Small intestine (tissue), 7 donors: ENCODE measurements around the gene CCL20. TPM values are rescaled to one million over a fixed set of nuclear protein-coding genes. Genes with fewer than 3 reads are reported as not detected.

Experiments used
- DNase-seq, 2 donors: peaks; one replicate each; pipeline versions ENCODE4 v3.0.0 to v3.0.0-alpha.2; 2013
- FAIRE-seq: peaks from 2 replicates; lab custom pipeline; 2012; peaks lifted over from hg19 to GRCh38; lab: Jason Lieb, UNC
- H3K27ac ChIP-seq, 3 donors: one replicate each; pipeline ENCODE4 v1.5.1; 2013; ENCODE audit warnings: low read length in 2 of 3, mild to moderate bottlenecking in 2 of 3, control low read depth in 1 of 3, inconsistent platforms in 1 of 3, low read depth in 1 of 3, moderate library complexity in 1 of 3
- H3K27me3 ChIP-seq, 3 donors: one replicate each; pipeline ENCODE4 v1.6.1; 2013; ENCODE audit warnings: low read length in 3 of 3, inconsistent platforms in 1 of 3; ENCODE audit not compliant: control insufficient read depth in 3 of 3, insufficient read depth in 3 of 3
- H3K36me3 ChIP-seq, 3 donors: one replicate each; pipeline ENCODE4 v1.6.1; 2013; ENCODE audit warnings: low read length in 3 of 3, inconsistent platforms in 1 of 3, low read depth in 1 of 3, mild to moderate bottlenecking in 1 of 3, moderate library complexity in 1 of 3; ENCODE audit not compliant: control insufficient read depth in 3 of 3, insufficient read depth in 2 of 3
- H3K4me1 ChIP-seq, 3 donors: one replicate each; pipeline ENCODE4 v1.6.1; 2013; ENCODE audit warnings: low read length in 2 of 3, inconsistent platforms in 1 of 3, low read depth in 1 of 3, mild to moderate bottlenecking in 1 of 3, moderate library complexity in 1 of 3; ENCODE audit not compliant: control insufficient read depth in 3 of 3, insufficient read depth in 2 of 3
- H3K4me3 ChIP-seq, 3 donors: one replicate each; pipeline ENCODE4 v1.5.1; 2013; ENCODE audit warnings: low read length in 3 of 3, control low read depth in 1 of 3, inconsistent platforms in 1 of 3, low read depth in 1 of 3, mild to moderate bottlenecking in 1 of 3, moderate library complexity in 1 of 3
- H3K9me3 ChIP-seq, 2 donors: one replicate each; pipeline ENCODE4 v1.6.1; 2013; ENCODE audit warnings: low read depth in 1 of 2, low read length in 1 of 2; ENCODE audit not compliant: control insufficient read depth in 2 of 2, insufficient read depth in 1 of 2
- WGBS, 3 donors: extraction: QIAGEN DNeasy Blood & Tissue Kit; methylation state at CpG; one replicate each; pipeline ENCODE4 v1.1.7; 2013; 5-methylcytosine and 5-hydroxymethylcytosine counted together
- polyA plus RNA-seq, 4 donors: library from polyadenylated mRNA; stranded (reverse) in 3 of 4; unstranded in 1 of 4; fragments of 200-250 nt in 3 of 4; fragments of 120-200 nt in 1 of 4; gene quantifications; one replicate each; pipeline versions ENCODE4 v1.2.1 to v1.2.3, GENCODE V29; 2013
- donor health status: healthy with polysubstance abuse.
- donor health status: control.
- donor health status: control.
- donor health status: Bipolar disorder and iron deficiency.
- donor health status: healthy.

The CCL20 gene
- polyA plus RNA-seq, 4 donors = 9.6 to 15.9 (median 11.3) TPM

DNA sequence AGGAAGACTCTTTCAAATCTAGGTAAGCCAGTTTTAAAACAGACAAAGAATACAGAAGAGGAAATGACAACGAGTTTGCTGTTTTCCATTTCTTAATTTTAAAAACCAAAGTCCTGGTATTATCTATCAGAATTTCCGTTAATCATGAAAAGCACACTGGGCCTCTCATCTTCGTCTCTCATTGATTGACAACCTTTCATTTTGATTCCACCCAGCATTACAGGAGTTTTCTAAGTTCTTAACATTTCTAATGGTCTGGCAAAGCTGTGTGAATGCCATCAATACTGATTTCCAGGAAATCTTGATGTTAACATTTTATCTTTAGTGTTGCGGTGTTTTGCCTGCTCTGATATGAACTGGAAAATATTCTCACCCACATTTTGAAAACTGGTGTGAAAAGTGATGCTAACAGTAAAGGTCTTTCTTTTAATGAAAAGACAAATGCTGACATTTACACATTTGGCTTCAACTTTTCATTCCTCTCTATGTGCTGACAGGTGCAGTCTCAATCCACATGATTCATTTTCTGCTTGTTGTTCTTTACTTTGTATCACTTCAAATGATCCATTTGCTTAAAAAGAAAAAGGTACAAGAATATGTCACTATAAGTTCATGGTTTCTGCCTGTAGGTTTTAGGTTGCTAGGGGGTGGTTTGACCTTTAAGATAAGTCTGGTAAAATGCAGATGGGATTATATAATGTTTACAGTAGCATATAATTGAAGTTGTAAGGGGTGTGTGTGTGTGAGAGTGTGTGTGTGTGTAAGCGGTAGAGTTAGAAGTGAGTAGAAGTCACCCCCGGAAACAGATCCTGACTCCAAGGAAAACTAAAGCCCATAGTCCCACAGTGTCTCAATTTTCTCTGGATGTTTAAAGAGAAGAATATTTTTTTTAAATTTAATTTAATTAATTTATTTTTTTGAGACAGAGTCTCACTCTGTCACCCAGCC is 38.5 kb upstream of the CCL20 start:
- no peak overlapping the region for H3K27ac ChIP-seq
- H3K27me3 ChIP-seq = no peaks in the 10 kb centered on the region
- H3K4me3 ChIP-seq = no peak overlapping the region
- 29 to 63% (median 53%) methylated on average over 6 of the region's 6 CpGs for WGBS, 3 donors
- peaks cover 0 to 8% (median 0%) of the 10 kb centered on the region in 3 donors for H3K4me1 ChIP-seq
- DNase-seq (peak in 1 of 2 donors; percentile 23), FAIRE-seq (no peak)
- H3K9me3 ChIP-seq = no peaks in the 10 kb centered on the region
- H3K36me3 ChIP-seq = no peaks in the 10 kb centered on the region

DNA sequence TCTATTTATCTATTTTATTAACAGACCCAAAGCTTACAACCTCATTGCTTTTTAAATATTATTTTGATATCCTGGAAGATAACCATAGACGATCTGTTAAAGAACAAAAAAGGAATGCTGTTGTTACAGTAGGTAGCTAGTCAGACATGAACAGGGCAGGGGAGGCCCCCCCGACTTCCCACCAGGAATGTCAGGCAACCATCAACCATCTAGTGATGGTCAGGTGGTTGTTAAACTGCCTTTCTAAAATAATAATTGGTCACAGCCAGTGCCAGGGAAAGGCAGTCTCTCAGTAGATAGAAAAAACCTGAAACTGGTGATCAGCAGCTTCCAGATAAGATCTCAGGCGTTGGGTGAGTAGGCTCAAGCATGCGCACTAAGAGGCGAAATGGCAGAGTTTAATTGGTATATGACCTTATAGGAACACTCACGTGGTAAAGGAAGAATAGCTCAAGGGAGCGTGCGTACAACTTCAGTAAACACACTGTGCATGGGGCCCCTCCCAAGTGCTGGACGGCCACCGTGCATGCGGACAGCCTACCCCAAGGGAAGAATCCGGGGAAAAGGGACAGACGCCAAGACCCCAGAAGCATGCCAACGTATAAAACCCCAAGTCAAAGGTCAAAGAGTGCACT is 32.5 kb upstream of the CCL20 start:
- no peaks in the 10 kb centered on the region for H3K36me3 ChIP-seq
- no peak for FAIRE-seq
- 9 to 56% (median 44%) methylated on average over 14 of the region's 14 CpGs for WGBS, 3 donors
- peaks cover 0 to under 1% (median 0%) of the 10 kb centered on the region in 3 donors for H3K27me3 ChIP-seq
- H3K9me3 ChIP-seq = no peaks in the 10 kb centered on the region
- peaks cover 0 to 14% (median 7%) of the 10 kb centered on the region in 3 donors for H3K4me1 ChIP-seq
- H3K4me3 ChIP-seq = no peak overlapping the region
- DNase-seq = peak; percentile 87 to 94
- peak overlapping the region; percentile 47 to 82 (median 51) for H3K27ac ChIP-seq

DNA sequence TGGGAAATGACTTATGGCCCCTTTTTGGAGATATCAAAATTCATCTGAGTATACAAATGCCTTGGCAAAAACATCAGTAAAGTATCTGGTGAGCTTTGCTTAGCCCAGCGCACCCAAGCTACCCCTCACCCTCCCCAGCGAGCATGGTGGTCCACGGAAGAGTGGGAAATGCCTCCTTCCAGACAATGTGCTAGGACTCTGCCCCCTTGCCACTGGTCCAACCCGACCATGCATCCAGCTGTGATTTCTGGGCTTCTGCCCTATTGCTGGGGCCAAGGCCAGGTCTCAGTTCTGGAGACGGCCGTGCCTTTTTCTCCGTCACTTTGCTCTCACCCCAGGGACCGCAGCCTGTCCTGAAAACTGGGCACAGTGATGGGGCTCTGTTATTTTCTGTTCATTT is 31.8 kb upstream of the CCL20 start:
- H3K36me3 ChIP-seq = no peaks in the 10 kb centered on the region
- DNase-seq = no peak
- WGBS, 3 donors = 71 to 77% (median 75%) methylated on average over 8 of the region's 8 CpGs
- peaks cover 0 to 2% (median 0%) of the 10 kb centered on the region in 3 donors for H3K27me3 ChIP-seq
- H3K4me1 ChIP-seq = peaks cover 0 to 16% (median 7%) of the 10 kb centered on the region in 3 donors
- H3K27ac ChIP-seq = peak overlapping the region in 2 of 3 donors; percentile 21 to 33
- H3K9me3 ChIP-seq = no peaks in the 10 kb centered on the region
- no peak overlapping the region for H3K4me3 ChIP-seq
- FAIRE-seq = no peak

DNA sequence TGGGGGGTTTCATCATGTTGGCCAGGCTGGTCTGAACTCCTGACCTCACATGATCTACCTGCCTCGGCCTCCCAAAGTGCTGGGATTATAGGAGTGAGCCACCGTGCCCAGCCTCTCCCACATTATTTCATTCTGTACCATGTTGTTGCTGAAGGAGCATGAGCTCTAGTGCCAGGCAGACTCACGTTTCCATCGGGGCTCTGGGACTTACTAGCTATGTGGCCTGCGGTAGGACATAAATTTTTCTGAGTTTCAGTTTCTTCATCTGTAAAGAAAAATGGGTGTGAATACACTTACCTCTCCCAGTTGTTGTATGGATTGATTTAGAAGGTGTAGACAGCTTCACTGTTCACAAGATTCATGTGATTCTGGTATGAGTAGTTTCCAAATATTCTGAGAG is 30.8 kb upstream of the CCL20 start:
- Histone ChIP-seq H3K27ac (peak overlapping the region in 1 of 3 donors; percentile 65), H3K4me1 (peaks cover 0 to 16% (median 7%) of the 10 kb centered on the region in 3 donors), H3K9me3 (no peaks in the 10 kb centered on the region), H3K36me3 (no peaks in the 10 kb centered on the region), H3K4me3 (no peak overlapping the region), H3K27me3 (peaks cover 0 to 2% (median 0%) of the 10 kb centered on the region in 3 donors)
- DNase-seq (no peak), FAIRE-seq (no peak)
- WGBS, 3 donors = 69 to 82% (median 81%) methylated on average over 5 of the region's 5 CpGs

DNA sequence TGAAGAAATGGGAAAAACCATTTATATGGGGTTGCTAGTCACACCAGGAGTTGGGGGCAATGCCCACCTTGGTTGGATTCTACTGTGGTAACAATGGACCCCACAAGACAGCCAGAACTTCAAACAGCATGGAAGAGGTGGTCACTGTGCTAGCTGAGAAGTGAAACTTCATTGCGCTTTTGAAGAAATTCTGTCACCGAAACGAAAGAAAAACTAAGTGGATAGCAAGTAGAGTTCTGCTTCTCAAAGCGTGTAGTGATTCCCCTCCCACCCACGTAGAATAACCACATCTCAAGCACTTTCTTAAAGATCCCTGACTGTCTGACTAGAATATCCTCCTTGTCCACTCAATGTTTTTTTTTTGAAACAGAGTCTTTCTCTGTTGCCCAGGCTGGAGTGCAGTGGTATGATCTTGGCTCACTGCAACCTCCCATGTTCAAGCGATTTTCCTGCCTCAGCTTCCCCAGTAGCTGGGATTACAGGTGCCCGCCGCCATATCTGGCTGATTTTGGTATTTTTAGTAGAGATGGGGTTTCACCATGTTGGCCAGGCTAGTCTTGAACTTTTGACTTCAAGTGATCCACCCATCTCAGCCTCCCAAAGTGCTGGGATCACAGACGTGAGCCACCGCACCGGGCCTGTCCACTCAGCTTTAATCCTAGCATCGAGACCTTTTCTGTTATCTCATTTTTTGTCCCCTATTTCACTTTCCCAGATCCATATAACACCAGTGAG is 30.1 kb upstream of the CCL20 start:
- WGBS, 3 donors = 59 to 82% (median 70%) methylated on average over 12 of the region's 12 CpGs
- no peak overlapping the region for H3K4me3 ChIP-seq
- H3K27me3 ChIP-seq = peaks cover 0 to 2% (median 0%) of the 10 kb centered on the region in 3 donors
- H3K9me3 ChIP-seq = peaks cover 0 to 4% of the 10 kb centered on the region in 2 donors
- H3K4me1 ChIP-seq = peaks cover 0 to 16% (median 7%) of the 10 kb centered on the region in 3 donors
- H3K36me3 ChIP-seq = no peaks in the 10 kb centered on the region
- peak overlapping the region in 1 of 3 donors; percentile 75 for H3K27ac ChIP-seq
- DNase-seq (peak in 1 of 2 donors; percentile 53), FAIRE-seq (no peak)

DNA sequence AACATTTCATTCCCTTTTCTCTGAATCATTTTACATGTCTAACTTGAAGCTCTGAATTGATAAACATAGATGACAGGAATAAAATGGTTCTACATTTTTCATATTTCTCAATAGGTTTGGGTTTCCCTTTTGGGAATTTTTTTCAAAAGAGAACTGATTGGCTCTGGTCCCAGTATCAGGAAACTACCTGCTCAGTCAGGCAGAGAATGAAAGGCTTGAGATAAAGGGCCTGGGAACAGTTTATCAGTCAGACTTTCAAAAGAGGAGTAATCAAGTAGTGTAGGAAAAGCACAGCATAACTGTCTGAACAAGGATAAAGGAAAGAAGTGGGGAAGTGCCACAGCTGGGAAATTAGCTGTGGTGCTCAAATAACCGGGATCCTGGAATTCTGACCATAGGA is 28.3 kb upstream of the CCL20 start:
- peak in 1 of 2 donors; percentile 62 for DNase-seq
- H3K36me3 ChIP-seq = no peaks in the 10 kb centered on the region

DNA sequence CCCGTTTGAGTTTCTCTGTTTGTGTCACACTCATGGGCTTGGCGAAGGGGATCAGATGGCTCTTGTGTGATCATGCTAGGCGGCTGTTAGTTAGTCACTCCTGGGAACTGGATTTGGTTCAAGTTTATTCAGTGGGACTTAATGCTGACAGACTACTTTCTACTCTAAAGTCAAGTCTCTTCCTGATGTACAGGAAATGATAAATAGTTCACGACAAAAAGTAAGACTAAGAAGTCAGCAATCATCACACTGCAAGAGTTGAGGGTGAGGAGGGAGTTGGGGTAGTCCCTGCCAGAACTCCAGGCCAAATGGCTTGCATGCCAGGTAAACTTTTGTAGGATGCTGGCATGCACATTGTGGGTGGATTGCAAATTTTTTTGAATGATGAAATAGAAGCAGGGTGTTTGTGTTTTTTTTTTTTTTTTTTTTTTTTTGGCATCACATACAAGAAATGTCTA is 25.1 kb upstream of the CCL20 start:
- H3K4me1 ChIP-seq = peaks cover 0 to 14% (median 0%) of the 10 kb centered on the region in 3 donors
- H3K4me3 ChIP-seq = no peak overlapping the region
- FAIRE-seq (no peak), DNase-seq (no peak)
- WGBS, 3 donors = 80 to 89% (median 82%) methylated on average over 4 of the region's 4 CpGs
- H3K27ac ChIP-seq = no peak overlapping the region
- H3K27me3 ChIP-seq = peaks cover 0 to 2% (median 0%) of the 10 kb centered on the region in 3 donors
- H3K36me3 ChIP-seq = no peaks in the 10 kb centered on the region
- H3K9me3 ChIP-seq = peaks cover 0 to 4% of the 10 kb centered on the region in 2 donors

More for the DNA sequence above, 28.3 kb upstream of the CCL20 start:
- Histone ChIP-seq H3K27ac (peak overlapping the region in 1 of 3 donors; percentile 48), H3K27me3 (peaks cover 0 to 2% (median 0%) of the 10 kb centered on the region in 3 donors), H3K4me3 (no peak overlapping the region), H3K9me3 (peaks cover 0 to 4% of the 10 kb centered on the region in 2 donors), H3K4me1 (peaks cover 0 to 16% (median 7%) of the 10 kb centered on the region in 3 donors)
- no peak for FAIRE-seq
- 18 to 47% (median 19%) methylated on average over 1 of the region's 1 CpG for WGBS, 3 donors
